Esophagus muscularis mucosa (tissue), 4 donors: ENCODE results near the gene RSPH3. TPM values are rescaled to one million over a fixed set of nuclear protein-coding genes. Genes with fewer than 3 reads are reported as not detected.
"Not testable (repeated sequence)": the region's sequence is repeated elsewhere in the genome, so short reads cannot be mapped to it uniquely, and the experiment has no call there.

Source experiments
- DNase-seq: peaks from one replicate; pipeline ENCODE4 v3.0.0-alpha.2; 2017; ENCODE audit errors: extremely low spot score
- H3K27ac ChIP-seq, 4 donors: fragments of 200-600 bp; sonication (generic); replicated peaks in 1 of 4; 1 replicate in 3 of 4; 2 replicates in 1 of 4; pipeline ENCODE4 v1.5.1; 2016 to 2019; ENCODE audit warnings: mild to moderate bottlenecking in 1 of 4
- H3K27me3 ChIP-seq, 4 donors: fragments of 200-600 bp; sonication (generic); one replicate each; pipeline versions ENCODE4 v1.5.1 to v1.6.0; 2016 to 2019
- H3K36me3 ChIP-seq, 4 donors: fragments of 200-600 bp; sonication (generic); one replicate each; pipeline ENCODE4 v1.5.1; 2016 to 2019
- H3K4me1 ChIP-seq, 4 donors: fragments of 200-600 bp; sonication (generic); one replicate each; pipeline ENCODE4 v1.5.1; 2016 to 2019
- H3K4me3 ChIP-seq, 4 donors: fragments of 200-600 bp; sonication (generic); 1 replicate in 2 of 4; 2 replicates in 2 of 4; pipeline ENCODE4 v1.5.1; 2016 to 2019; ENCODE audit warnings: mild to moderate bottlenecking in 4 of 4, moderate library complexity in 1 of 4
- H3K9me3 ChIP-seq, 4 donors: fragments of 200-600 bp; sonication (generic); 1 replicate in 3 of 4; 2 replicates in 1 of 4; pipeline ENCODE4 v1.5.1; 2016 to 2019
- CTCF ChIP-seq, 3 experiments: fragments of 200-600 bp in 2 of 3; fragments of 450-650 bp in 1 of 3; sonication (generic) in 2 of 3; IDR thresholded peaks; one replicate each; pipeline ENCODE4 v1.5.1; 2017 to 2019; ENCODE audit warnings: antibody characterized with exemption in 3 of 3, mild to moderate bottlenecking in 2 of 3, moderate library complexity in 1 of 3
- EP300 ChIP-seq: sonication (generic); formaldehyde crosslinking; IDR thresholded peaks from one replicate; pipeline ENCODE4 v1.6.1; 2017; ENCODE audit warnings: antibody characterized with exemption
- POLR2A ChIP-seq: fragments of 450-650 bp; IDR thresholded peaks from one replicate; pipeline ENCODE4 v1.6.1; 2017; ENCODE audit warnings: antibody characterized with exemption, moderate library complexity, mild to moderate bottlenecking, low read depth
- POLR2AphosphoS5 ChIP-seq, 2 donors: sonication (generic); formaldehyde crosslinking; IDR thresholded peaks; one replicate each; pipeline ENCODE4 v1.6.1; 2017; ENCODE audit warnings: antibody characterized with exemption in 2 of 2
- WGBS: methylation state at CpG from one replicate; pipeline ENCODE4 v1.1.5; 2018; 5-methylcytosine and 5-hydroxymethylcytosine counted together
- intact Hi-C: fragments of 100-400 bp; cut with DNase I; formaldehyde crosslinking; loops from one replicate; pipeline ENCODE4 v1.15.1; 2023
- total RNA-seq, 4 donors: library from RNA; depleted of rRNA; stranded (reverse); fragments of >200 nt; gene quantifications; one replicate each; pipeline versions ENCODE4 v1.1.0 to v1.2.1, GENCODE V29; 2016

Gene RSPH3
- total RNA-seq, 4 donors from 2014 or later, result 10.6 to 21.5 (median 18.1) TPM

GRCh38 chr6:159041181-159041580 lies 41.2 kb upstream of the RSPH3 start:
- peak; percentile 17 for DNase-seq
- WGBS, result 87% methylated on average over 7 of the region's 7 CpGs
- TF ChIP-seq EP300 (no peak), POLR2A (no peak), CTCF (IDR thresholded peaks at IDR 0.05) (no peak), POLR2AphosphoS5 (IDR thresholded peaks at IDR 0.05) (no peak)
- H3K27me3 ChIP-seq, result peaks cover 0 to 3% (median 0%) of the 10 kb centered on the region in 4 donors
- peaks cover 0 to 6% (median 0%) of the 10 kb centered on the region in 4 donors for H3K36me3 ChIP-seq
- intact Hi-C loops, result no loop called here
- H3K27ac ChIP-seq, result no peak overlapping the region
- H3K4me1 ChIP-seq, result peaks cover 0 to 14% (median 5%) of the 10 kb centered on the region in 4 donors
- H3K4me3 ChIP-seq, result no peak overlapping the region
- no peaks in the 10 kb centered on the region for H3K9me3 ChIP-seq

- intact Hi-C loops, result no loop called here
- peaks cover 0 to 10% (median 0%) of the 10 kb centered on the region in 4 donors for H3K36me3 ChIP-seq
- DNase-seq, result no peak
- peaks cover 0 to 14% (median 2%) of the 10 kb centered on the region in 4 donors for H3K4me1 ChIP-seq
- no peaks in the 10 kb centered on the region for H3K9me3 ChIP-seq
- WGBS, result 88% methylated on average over 1 of the region's 1 CpG
- TF ChIP-seq CTCF (IDR thresholded peaks at IDR 0.05) (no peak), POLR2AphosphoS5 (IDR thresholded peaks at IDR 0.05) (no peak), POLR2A (no peak), EP300 (no peak)
- no peak overlapping the region for H3K4me3 ChIP-seq
- H3K27me3 ChIP-seq, result peaks cover 0 to 3% (median 0%) of the 10 kb centered on the region in 4 donors
- no peak overlapping the region for H3K27ac ChIP-seq
These were observed 39.9 kb upstream of the RSPH3 start for GRCh38 chr6:159039885-159040258.

GRCh38 chr6:159038914-159039884 lies 39.2 kb upstream of the RSPH3 start:
- Histone ChIP-seq H3K27ac (no peak overlapping the region), H3K27me3 (peaks cover 0 to 3% (median 0%) of the 10 kb centered on the region in 4 donors), H3K4me3 (no peak overlapping the region), H3K9me3 (no peaks in the 10 kb centered on the region), H3K36me3 (peaks cover 0 to 10% (median 0%) of the 10 kb centered on the region in 4 donors), H3K4me1 (peaks cover 0 to 9% (median 0%) of the 10 kb centered on the region in 4 donors)
- WGBS, result 79% methylated on average over 8 of the region's 8 CpGs
- DNase-seq, result peak; percentile 70
- intact Hi-C loops, result no loop called here
- no peak for TF ChIP-seq POLR2A
- no peak for TF ChIP-seq POLR2AphosphoS5 (IDR thresholded peaks at IDR 0.05)
- no peak for TF ChIP-seq EP300
- no peak for TF ChIP-seq CTCF (IDR thresholded peaks at IDR 0.05)

- H3K9me3 ChIP-seq, intact Hi-C loops, H3K27ac ChIP-seq, H3K4me1 ChIP-seq, H3K27me3 ChIP-seq, DNase-seq, H3K36me3 ChIP-seq, H3K4me3 ChIP-seq: not testable (repeated sequence)
- 76% methylated on average over 12 of the region's 12 CpGs for WGBS
These were observed 38.3 kb upstream of the RSPH3 start for GRCh38 chr6:159038318-159038717.

GRCh38 chr6:159037756-159038290 lies 37.8 kb upstream of the RSPH3 start:
- 69% methylated on average over 5 of the region's 5 CpGs for WGBS
- intact Hi-C loops, result no loop called here
- H3K4me1 ChIP-seq, result peaks cover 0 to 7% (median 0%) of the 10 kb centered on the region in 4 donors
- H3K9me3 ChIP-seq, result no peaks in the 10 kb centered on the region
- no peak for DNase-seq
- H3K4me3 ChIP-seq, result no peak overlapping the region
- H3K27me3 ChIP-seq, result no peaks in the 10 kb centered on the region
- TF ChIP-seq CTCF (IDR thresholded peaks at IDR 0.05) (no peak), POLR2A (no peak), EP300 (no peak)
- H3K36me3 ChIP-seq, result peaks cover 0 to 10% (median 0%) of the 10 kb centered on the region in 4 donors
- no peak overlapping the region for H3K27ac ChIP-seq
